B cell (primary cell): ENCODE results near the gene FGFR2. TPM values are rescaled to one million over a fixed set of nuclear protein-coding genes. Genes with fewer than 3 reads are reported as not detected.
A peak's percentile ranks its signal among the peaks of the same experiment; 100 is the strongest.

Experiments used
- ATAC-seq: fragments of 200-7000 bp; cut with Tn5 transposase; one replicate; pipeline ENCODE4 v1.10.0; 2021; ENCODE audit warnings: low read depth, mild to moderate bottlenecking, moderate number of reproducible peaks, moderate library complexity
- CTCF ChIA-PET: fragments of 350-600 bp; sonication (Branson Sonifier 250); formaldehyde crosslinking; loops from one replicate; lab custom pipeline; 2021; ENCODE audit warnings: antibody characterized with exemption, inconsistent platforms; lab: Charles Lee
- POLR2A ChIA-PET: fragments of 350-600 bp; sonication (Branson Sonifier 250); formaldehyde crosslinking; loops from one replicate; lab custom pipeline; 2021; ENCODE audit warnings: antibody characterized with exemption; lab: Charles Lee
- DNase-seq: peaks from one replicate; pipeline ENCODE4 v3.0.0; 2013
- H2AFZ ChIP-seq: 2 replicates; pipeline ENCODE4 v1.6.1; 2012; ENCODE audit warnings: mild to moderate bottlenecking, low read depth, low read length; ENCODE audit not compliant: insufficient read depth, poor library complexity, severe bottlenecking
- H3K27ac ChIP-seq, 2 donors: 1 replicate in 1 of 2; 2 replicates in 1 of 2; pipeline ENCODE4 v1.5.1; 2012 to 2013; ENCODE audit warnings: low read length in 2 of 2, mild to moderate bottlenecking in 2 of 2, moderate library complexity in 1 of 2
- H3K27me3 ChIP-seq, 4 experiments: fragments of 200-600 bp in 1 of 4; sonication (generic) in 1 of 4; replicated peaks in 1 of 4; 1 replicate in 2 of 4; 2 replicates in 2 of 4; pipeline versions ENCODE4 v1.6.1 to v1.7.0; 2013 to 2016; ENCODE audit warnings: low read length in 3 of 4, mild to moderate bottlenecking in 2 of 4, mixed read lengths in 1 of 4, moderate library complexity in 1 of 4; ENCODE audit not compliant: insufficient read depth in 4 of 4, control insufficient read depth in 3 of 4; ENCODE audit errors: control extremely low read depth in 1 of 4
- H3K36me3 ChIP-seq, 2 experiments: replicated peaks in 1 of 2; 1 replicate in 1 of 2; 2 replicates in 1 of 2; pipeline versions ENCODE4 v1.6.1 to v1.7.1; 2013; ENCODE audit warnings: low read length in 1 of 2; ENCODE audit not compliant: insufficient read depth in 2 of 2, control insufficient read depth in 1 of 2; ENCODE audit errors: control extremely low read depth in 1 of 2, extremely low read depth in 1 of 2
- H3K4me1 ChIP-seq, 2 donors: fragments of 200-600 bp in 1 of 2; sonication (generic) in 1 of 2; 1 replicate in 1 of 2; 2 replicates in 1 of 2; pipeline versions ENCODE4 v1.5.1 to v1.6.1; 2013 to 2017; ENCODE audit warnings: low read length in 2 of 2; ENCODE audit not compliant: control insufficient read depth in 2 of 2, insufficient read depth in 2 of 2
- H3K4me2 ChIP-seq: replicated peaks from 2 replicates; pipeline ENCODE3; 2012; ENCODE audit warnings: mild to moderate bottlenecking, low read depth, low read length; ENCODE audit not compliant: poor library complexity, severe bottlenecking
- H3K4me3 ChIP-seq, 5 experiments: fragments of 200-600 bp in 1 of 5; sonication (generic) in 1 of 5; 1 replicate in 3 of 5; 2 replicates in 2 of 5; pipeline versions ENCODE4 v1.5.1 to v1.7.0; 2011 to 2016; ENCODE audit warnings: low read length in 4 of 5, mild to moderate bottlenecking in 4 of 5, low read depth in 2 of 5, control low read depth in 1 of 5, moderate library complexity in 1 of 5; ENCODE audit not compliant: insufficient read depth in 1 of 5; ENCODE audit errors: control extremely low read depth in 1 of 5, extremely low read depth in 1 of 5
- H3K79me2 ChIP-seq: fragments of 200-600 bp; sonication (generic); one replicate; pipeline ENCODE4 v1.6.0; 2016; ENCODE audit warnings: low read length; ENCODE audit not compliant: control insufficient read depth, insufficient read depth
- H3K9ac ChIP-seq: fragments of 200-600 bp; sonication (generic); 2 replicates; pipeline ENCODE4 v1.6.1; 2017; ENCODE audit warnings: mild to moderate bottlenecking, low read length, moderate library complexity
- H3K9me3 ChIP-seq, 3 donors: one replicate each; pipeline versions ENCODE4 v1.6.1 to v1.7.1; 2013; ENCODE audit warnings: low read length in 2 of 3; ENCODE audit not compliant: control insufficient read depth in 2 of 3, insufficient read depth in 1 of 3; ENCODE audit errors: control extremely low read depth in 1 of 3
- H4K20me1 ChIP-seq: 2 replicates; pipeline ENCODE4 v1.6.0; 2012; ENCODE audit warnings: mild to moderate bottlenecking, low read length; ENCODE audit not compliant: insufficient read depth, control insufficient read depth, poor library complexity, severe bottlenecking
- H3K27ac Mint-ChIP-seq: one replicate; pipeline ENCODE4 v1.8.0; 2021; ENCODE audit warnings: mixed read lengths
- H3K27me3 Mint-ChIP-seq: one replicate; pipeline ENCODE4 v1.8.0; 2021; ENCODE audit warnings: mixed read lengths
- H3K4me1 Mint-ChIP-seq: one replicate; pipeline ENCODE4 v1.8.0; 2021; ENCODE audit warnings: mixed read lengths
- H3K4me3 Mint-ChIP-seq: one replicate; pipeline ENCODE4 v1.8.0; 2021; ENCODE audit warnings: mixed read lengths
- H3K9me3 Mint-ChIP-seq: one replicate; pipeline ENCODE4 v1.8.0; 2022; ENCODE audit warnings: mixed read lengths; ENCODE audit not compliant: insufficient read depth
- EZH2 ChIP-seq: IDR thresholded peaks from 2 replicates; pipeline ENCODE4 v1.6.1; 2012; ENCODE audit warnings: borderline replicate concordance, low read depth, mild to moderate bottlenecking, moderate library complexity, low read length; ENCODE audit not compliant: insufficient read depth, poor library complexity, severe bottlenecking
- WGBS: methylation state at CpG from one replicate; pipeline ENCODE4 v1.1.5; 2013; ENCODE audit warnings: missing lambda C conversion rate; ENCODE audit not compliant: insufficient coverage; 5-methylcytosine and 5-hydroxymethylcytosine counted together
- intact Hi-C: fragments of 100-400 bp; cut with micrococcal nuclease; formaldehyde crosslinking; loops from one replicate; pipeline ENCODE4 v1.10.0; 2022
- polyA plus RNA-seq: library from polyadenylated mRNA; depleted of rRNA; stranded (reverse); fragments of >200 nt; gene quantifications from 2 replicates; pipeline ENCODE4 v1.2.3, GENCODE V29; 2012
- total RNA-seq, 2 donors: library from RNA; stranded (reverse); fragments of 120-200 nt in 1 of 2; gene quantifications; 1 replicate in 1 of 2; 2 replicates in 1 of 2; pipeline versions ENCODE4 v1.2.3 to v1.2.4, GENCODE V29; 2013 to 2022
- TF ChIP-seq, protein P1 (sequence below): fragments of 200-600 bp; IDR thresholded peaks from one replicate; pipeline ENCODE4 v1.8.0; 2022; ENCODE audit warnings: antibody characterized with exemption, mild to moderate bottlenecking

The FGFR2 gene
- total and polyA plus RNA-seq, 2 donors (not counting 1 experiment from before 2014, with no cell fraction given) = not detected

- no peak overlapping the region for H3K27ac Mint-ChIP-seq
- Histone ChIP-seq H3K79me2 (no peaks in the 10 kb centered on the region), H4K20me1 (no peaks in the 10 kb centered on the region), H3K27ac (no peak overlapping the region), H2AFZ (no peak overlapping the region), H3K4me3 (no peak overlapping the region), H3K27me3 (no peaks in the 10 kb centered on the region), H3K9ac (no peak overlapping the region), H3K9me3 (peaks cover 0 to 9% (median 0%) of the 10 kb centered on the region in 3 donors), H3K4me1 (no peaks in the 10 kb centered on the region), H3K4me2 (no peak overlapping the region), H3K36me3 (no peaks in the 10 kb centered on the region)
- TF ChIP-seq, protein P1, sequence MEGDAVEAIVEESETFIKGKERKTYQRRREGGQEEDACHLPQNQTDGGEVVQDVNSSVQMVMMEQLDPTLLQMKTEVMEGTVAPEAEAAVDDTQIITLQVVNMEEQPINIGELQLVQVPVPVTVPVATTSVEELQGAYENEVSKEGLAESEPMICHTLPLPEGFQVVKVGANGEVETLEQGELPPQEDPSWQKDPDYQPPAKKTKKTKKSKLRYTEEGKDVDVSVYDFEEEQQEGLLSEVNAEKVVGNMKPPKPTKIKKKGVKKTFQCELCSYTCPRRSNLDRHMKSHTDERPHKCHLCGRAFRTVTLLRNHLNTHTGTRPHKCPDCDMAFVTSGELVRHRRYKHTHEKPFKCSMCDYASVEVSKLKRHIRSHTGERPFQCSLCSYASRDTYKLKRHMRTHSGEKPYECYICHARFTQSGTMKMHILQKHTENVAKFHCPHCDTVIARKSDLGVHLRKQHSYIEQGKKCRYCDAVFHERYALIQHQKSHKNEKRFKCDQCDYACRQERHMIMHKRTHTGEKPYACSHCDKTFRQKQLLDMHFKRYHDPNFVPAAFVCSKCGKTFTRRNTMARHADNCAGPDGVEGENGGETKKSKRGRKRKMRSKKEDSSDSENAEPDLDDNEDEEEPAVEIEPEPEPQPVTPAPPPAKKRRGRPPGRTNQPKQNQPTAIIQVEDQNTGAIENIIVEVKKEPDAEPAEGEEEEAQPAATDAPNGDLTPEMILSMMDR = no peak
- no peak for TF ChIP-seq EZH2
- H3K9me3 Mint-ChIP-seq = no peaks in the 10 kb centered on the region
- H3K27me3 Mint-ChIP-seq = peaks cover 3% of the 10 kb centered on the region
- ChIA-PET CTCF (no interaction called here), POLR2A (no interaction called here)
- H3K4me3 Mint-ChIP-seq = no peak overlapping the region
- 91% methylated on average over 9 of the region's 14 CpGs for WGBS
- no peak for ATAC-seq
- no peak for DNase-seq
- intact Hi-C loops = no loop called here
- no peaks in the 10 kb centered on the region for H3K4me1 Mint-ChIP-seq
Measured at GRCh38 chr10:121572859-121573537, 25.2 kb downstream of the FGFR2 start.

GRCh38 chr10:121570315-121570714 is 27.9 kb downstream of the FGFR2 start:
- no peak for ATAC-seq
- no peaks in the 10 kb centered on the region for H3K4me1 ChIP-seq
- no peaks in the 10 kb centered on the region for H3K79me2 ChIP-seq
- H3K9ac ChIP-seq = no peak overlapping the region
- no peak overlapping the region for H3K4me3 ChIP-seq
- Mint-ChIP-seq H3K4me3 (no peak overlapping the region), H3K4me1 (no peaks in the 10 kb centered on the region), H3K27ac (peak overlapping the region; percentile 15), H3K27me3 (no peaks in the 10 kb centered on the region), H3K9me3 (no peaks in the 10 kb centered on the region)
- intact Hi-C loops = no loop called here
- TF ChIP-seq, protein P1 = no peak
- TF ChIP-seq EZH2 = no peak
- no peaks in the 10 kb centered on the region for H3K27me3 ChIP-seq
- 95% methylated on average over 3 of the region's 5 CpGs for WGBS
- H3K4me2 ChIP-seq = no peak overlapping the region
- no peaks in the 10 kb centered on the region for H4K20me1 ChIP-seq
- H2AFZ ChIP-seq = no peak overlapping the region
- no peak for DNase-seq
- CTCF ChIA-PET = no interaction called here
- no peak overlapping the region for H3K27ac ChIP-seq
- POLR2A ChIA-PET = no interaction called here
- peaks cover 0 to 15% (median 0%) of the 10 kb centered on the region in 3 donors for H3K9me3 ChIP-seq
- no peaks in the 10 kb centered on the region for H3K36me3 ChIP-seq
